H1 (cell line): ENCODE measurements around the gene PIGZ. TPM values are rescaled to one million over a fixed set of nuclear protein-coding genes. Genes with fewer than 3 reads are reported as not detected.

Experiments used
- CTCF ChIA-PET: fragments of 300-600 bp; sonication (Branson Sonifier 250); formaldehyde crosslinking; loops from one replicate; lab custom pipeline; 2021; ENCODE audit not compliant: partially characterized antibody; lab: Charles Lee
- POLR2A ChIA-PET: fragments of 300-600 bp; sonication (Branson Sonifier 250); formaldehyde crosslinking; loops from one replicate; lab custom pipeline; 2021; ENCODE audit warnings: inconsistent platforms; ENCODE audit not compliant: partially characterized antibody; lab: Charles Lee
- DNase-seq, 2 experiments: peaks; one replicate each; pipeline versions ENCODE4 v3.0.0 to v3.0.0-alpha.2; 2010 to 2022; ENCODE audit warnings: low spot score in 2 of 2, low read depth in 1 of 2, mixed read lengths in 1 of 2
- FAIRE-seq: peaks from 2 replicates; lab custom pipeline; 2011; peaks lifted over from hg19 to GRCh38; lab: Jason Lieb, UNC
- H2AFZ ChIP-seq: 2 replicates; pipeline ENCODE4 v1.8.1; 2012; ENCODE audit warnings: low read length, inconsistent platforms
- H2AK5ac ChIP-seq: 2 replicates; pipeline ENCODE4 v1.6.1; 2013; ENCODE audit warnings: low read depth, low read length
- H2BK120ac ChIP-seq: replicated peaks from 2 replicates; pipeline ENCODE3; 2013; ENCODE audit warnings: low read depth, low read length, inconsistent platforms
- H2BK12ac ChIP-seq: 2 replicates; pipeline ENCODE4 v1.6.1; 2013; ENCODE audit warnings: low read depth, low read length
- H2BK15ac ChIP-seq: 2 replicates; pipeline ENCODE4 v1.6.1; 2013; ENCODE audit warnings: low read length
- H2BK20ac ChIP-seq: 2 replicates; pipeline ENCODE4 v1.6.1; 2013; ENCODE audit warnings: low read length
- H2BK5ac ChIP-seq: 2 replicates; pipeline ENCODE4 v1.6.1; 2013; ENCODE audit warnings: low read depth, low read length
- H3K14ac ChIP-seq: 2 replicates; pipeline ENCODE4 v1.6.1; 2013; ENCODE audit warnings: inconsistent platforms; ENCODE audit not compliant: insufficient read length
- H3K18ac ChIP-seq: 2 replicates; pipeline ENCODE4 v1.6.1; 2013; ENCODE audit warnings: low read length; ENCODE audit errors: extremely low read depth
- H3K23ac ChIP-seq: 2 replicates; pipeline ENCODE4 v1.6.1; 2013; ENCODE audit warnings: inconsistent platforms; ENCODE audit not compliant: insufficient read length
- H3K23me2 ChIP-seq: 2 replicates; pipeline ENCODE4 v1.6.1; 2013; ENCODE audit warnings: low read depth, low read length
- H3K27ac ChIP-seq: 2 replicates; pipeline ENCODE4 v1.6.1; 2011; ENCODE audit warnings: low read depth, low read length, inconsistent platforms
- H3K27me3 ChIP-seq, 4 experiments: replicated peaks in 1 of 4; 1 replicate in 1 of 4; 2 replicates in 3 of 4; pipeline versions ENCODE4 v1.6.1 to v1.8.1; 2011 to 2013; ENCODE audit warnings: low read length in 3 of 4, mild to moderate bottlenecking in 3 of 4, inconsistent platforms in 2 of 4, mixed read lengths in 2 of 4, moderate library complexity in 1 of 4; ENCODE audit not compliant: control insufficient read depth in 3 of 4, insufficient read depth in 3 of 4; ENCODE audit errors: extremely low read depth in 1 of 4
- H3K36me3 ChIP-seq, 4 experiments: 2 replicates each; pipeline versions ENCODE4 v1.6.1 to v1.8.1; 2011 to 2013; ENCODE audit warnings: mild to moderate bottlenecking in 4 of 4, low read length in 3 of 4, moderate library complexity in 2 of 4, control low read depth in 1 of 4, inconsistent platforms in 1 of 4; ENCODE audit not compliant: insufficient read depth in 4 of 4, control insufficient read depth in 2 of 4
- H3K4ac ChIP-seq: replicated peaks from 2 replicates; pipeline ENCODE3; 2013; ENCODE audit warnings: low read length, low read depth, mixed read lengths, inconsistent platforms; ENCODE audit not compliant: insufficient read length
- H3K4me1 ChIP-seq, 4 experiments: replicated peaks in 1 of 4; 1 replicate in 1 of 4; 2 replicates in 3 of 4; pipeline versions ENCODE4 v1.6.1 to v1.8.1; 2011 to 2013; ENCODE audit warnings: low read length in 3 of 4, inconsistent platforms in 2 of 4, mixed read lengths in 1 of 4; ENCODE audit not compliant: insufficient read depth in 4 of 4, control insufficient read depth in 3 of 4
- H3K4me2 ChIP-seq, 2 experiments: 2 replicates each; pipeline versions ENCODE4 v1.6.1 to v1.8.1; 2011 to 2013; ENCODE audit warnings: low read depth in 2 of 2, low read length in 2 of 2, control low read depth in 1 of 2, inconsistent platforms in 1 of 2, mild to moderate bottlenecking in 1 of 2; ENCODE audit not compliant: insufficient read depth in 1 of 2
- H3K4me3 ChIP-seq, 4 experiments: fragments of 200-600, 300-600 bp in 1 of 4; sonication (generic), shearing (Covaris generic), sonication (Bioruptor Twin) in 1 of 4; 2 replicates each; pipeline versions ENCODE4 v1.5.1 to v1.8.1; 2011 to 2016; ENCODE audit warnings: low read length in 4 of 4, low read depth in 3 of 4, control low read depth in 2 of 4, inconsistent platforms in 2 of 4, mild to moderate bottlenecking in 2 of 4, mixed read lengths in 1 of 4, moderate library complexity in 1 of 4; ENCODE audit not compliant: insufficient read depth in 2 of 4; ENCODE audit errors: extremely low read depth in 1 of 4
- H3K56ac ChIP-seq: replicated peaks from 2 replicates; pipeline ENCODE3; 2013; ENCODE audit warnings: low read depth, mild to moderate bottlenecking, mixed read lengths, low read length, inconsistent platforms; ENCODE audit not compliant: insufficient read length
- H3K79me1 ChIP-seq: 2 replicates; pipeline ENCODE4 v1.6.1; 2013; ENCODE audit warnings: low read depth, low read length, control low read depth
- H3K79me2 ChIP-seq, 2 experiments: 2 replicates each; pipeline versions ENCODE4 v1.6.1 to v1.8.1; 2012 to 2013; ENCODE audit warnings: low read length in 2 of 2, mild to moderate bottlenecking in 2 of 2, inconsistent platforms in 1 of 2; ENCODE audit not compliant: insufficient read depth in 2 of 2, control insufficient read depth in 1 of 2
- H3K9ac ChIP-seq, 4 experiments: replicated peaks in 1 of 4; 1 replicate in 1 of 4; 2 replicates in 3 of 4; pipeline versions ENCODE4 v1.6.1 to v1.8.1; 2011 to 2013; ENCODE audit warnings: low read depth in 3 of 4, low read length in 3 of 4, control low read depth in 2 of 4, mild to moderate bottlenecking in 2 of 4, moderate library complexity in 2 of 4, inconsistent platforms in 1 of 4; ENCODE audit errors: extremely low read depth in 1 of 4
- H3K9me3 ChIP-seq, 2 experiments: 2 replicates each; pipeline versions ENCODE4 v1.6.1 to v1.8.1; 2012 to 2013; ENCODE audit warnings: mild to moderate bottlenecking in 2 of 2, moderate library complexity in 2 of 2, control low read depth in 1 of 2, inconsistent platforms in 1 of 2, low read depth in 1 of 2, low read length in 1 of 2, mixed read lengths in 1 of 2; ENCODE audit not compliant: insufficient read depth in 2 of 2
- H4K20me1 ChIP-seq, 2 experiments: replicated peaks in 1 of 2; 2 replicates each; pipeline versions ENCODE3 to v1.8.1; 2011 to 2013; ENCODE audit warnings: inconsistent platforms in 2 of 2, low read length in 2 of 2, mild to moderate bottlenecking in 1 of 2; ENCODE audit not compliant: insufficient read depth in 2 of 2, control insufficient read depth in 1 of 2
- H4K5ac ChIP-seq: 2 replicates; pipeline ENCODE4 v1.6.1; 2013; ENCODE audit warnings: low read length, low read depth, mixed read lengths, inconsistent platforms; ENCODE audit not compliant: insufficient read length
- H4K8ac ChIP-seq: 2 replicates; pipeline ENCODE4 v1.8.0; 2013; ENCODE audit warnings: mild to moderate bottlenecking, moderate library complexity, low read length, inconsistent platforms; ENCODE audit not compliant: insufficient read depth; ENCODE audit errors: extremely low read depth
- H4K91ac ChIP-seq: replicated peaks from 2 replicates; pipeline ENCODE3; 2013; ENCODE audit warnings: low read length, mixed read lengths, inconsistent platforms; ENCODE audit not compliant: insufficient read length
- ASH2L ChIP-seq: fragments of 200-600, 300-600 bp; sonication (generic); IDR thresholded peaks from one replicate; pipeline ENCODE4 v1.7.1; 2017; ENCODE audit warnings: low read length
- CREB1 ChIP-seq: IDR thresholded peaks from 2 replicates; pipeline ENCODE4 v1.6.1; 2012; ENCODE audit warnings: inconsistent platforms
- HDAC6 ChIP-seq: IDR thresholded peaks from one replicate; pipeline ENCODE4 v1.7.1; 2012; ENCODE audit warnings: low read depth, mild to moderate bottlenecking, inconsistent platforms, low read length, moderate library complexity
- POLR2A ChIP-seq, 2 experiments: IDR thresholded peaks; 1 replicate in 1 of 2; 2 replicates in 1 of 2; pipeline ENCODE4 v1.6.1; 2011; ENCODE audit warnings: low read depth in 2 of 2, low read length in 2 of 2, mild to moderate bottlenecking in 2 of 2; ENCODE audit errors: control extremely low read depth in 1 of 2
- SP2 ChIP-seq: IDR thresholded peaks from 2 replicates; pipeline ENCODE4 v1.6.1; 2012; ENCODE audit warnings: mild to moderate bottlenecking, low read length, inconsistent platforms
- SRF ChIP-seq: IDR thresholded peaks from 2 replicates; pipeline ENCODE4 v1.6.1; 2011; ENCODE audit warnings: mild to moderate bottlenecking, low read depth, low read length, moderate library complexity
- SUZ12 ChIP-seq: fragments of 200-600 bp; sonication (generic); IDR thresholded peaks from 2 replicates; pipeline ENCODE4 v1.6.1; 2012; ENCODE audit warnings: mild to moderate bottlenecking, inconsistent platforms, low read length, moderate library complexity, mixed read lengths
- WGBS, 2 experiments: shearing (Covaris generic) in 1 of 2; methylation state at CpG; one replicate each; pipeline versions ENCODE4 v1.1.6 to v1.1.7; 2013 to 2015; ENCODE audit warnings: low lambda C conversion rate in 2 of 2, mixed read lengths in 2 of 2, inconsistent platforms in 1 of 2, low coverage in 1 of 2, missing lambda C conversion rate in 1 of 2; ENCODE audit not compliant: insufficient replicate concordance in 2 of 2, insufficient coverage in 1 of 2, insufficient read length in 1 of 2; ENCODE audit errors: extremely low coverage in 1 of 2, missing lambda C conversion rate in 1 of 2; 5-methylcytosine and 5-hydroxymethylcytosine counted together
- polyA plus RNA-seq, 7 experiments: library from polyadenylated mRNA; depleted of rRNA in 3 of 7; stranded (reverse) in 5 of 7; unstranded in 2 of 7; fragments of >200 nt in 5 of 7; fragments of 200-250 nt in 2 of 7; gene quantifications; 1 replicate in 5 of 7; 2 replicates in 1 of 7; 4 replicates in 1 of 7; pipeline versions ENCODE4 v1.2.1 to v1.2.3, GENCODE V29; 2011 to 2013; ENCODE audit warnings: missing spikeins in 2 of 7, mixed read lengths in 2 of 7
- total RNA-seq: library from RNA; stranded (reverse); fragmentation: NEBNext Ultra II Directional; extraction: Animal tissue kit (Norgen Biotek cat#: 25700); gene quantifications from 2 replicates; pipeline ENCODE4 v1.2.1, GENCODE V29; 2021
- TF ChIP-seq, protein P1 (sequence below): IDR thresholded peaks from 2 replicates; pipeline ENCODE4 v1.6.1; 2012; ENCODE audit warnings: inconsistent platforms

The PIGZ gene
- total and polyA plus RNA-seq, 2 of the 8 experiments (the other 6 are each of a cell fraction or from before 2014, with no cell fraction given), result 0.32 TPM; not detected in 1

DNA sequence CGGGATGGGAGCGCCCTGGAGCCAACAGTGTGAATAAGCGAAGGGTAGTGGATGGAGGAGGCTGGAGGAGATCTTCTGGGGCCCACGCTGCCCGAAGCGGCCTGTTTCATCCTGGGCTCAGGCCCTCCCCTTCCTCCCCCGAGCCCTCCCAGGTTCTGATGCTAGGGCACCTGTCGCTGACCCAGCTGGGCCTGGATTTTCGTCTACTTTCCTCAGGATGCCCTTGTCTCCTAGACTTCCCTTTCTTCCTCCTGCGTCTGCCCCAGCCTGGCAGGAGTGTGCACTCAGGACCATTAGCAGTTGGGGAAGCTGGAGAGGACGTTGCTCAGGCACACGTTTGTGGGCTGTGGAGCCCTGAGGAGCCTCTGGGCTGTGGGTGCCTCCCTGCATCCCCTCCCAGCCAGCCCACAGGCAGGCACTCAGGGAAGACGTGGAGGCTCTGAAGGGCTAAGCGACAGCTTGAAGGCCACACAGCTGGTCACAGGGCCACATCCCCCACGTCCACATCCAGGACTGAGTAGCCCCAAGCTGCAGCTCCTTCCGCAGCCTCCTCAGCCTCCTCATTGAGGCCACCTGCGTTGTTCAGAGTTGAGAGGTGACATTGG is 23.9 kb upstream of the PIGZ start:
- H3K27me3 ChIP-seq, result no peaks in the 10 kb centered on the region
- no peak overlapping the region for H4K91ac ChIP-seq
- no peak overlapping the region for H3K9ac ChIP-seq
- no peaks in the 10 kb centered on the region for H3K36me3 ChIP-seq
- H2BK15ac ChIP-seq, result no peak overlapping the region
- TF ChIP-seq SP2 (no peak), CREB1 (no peak), POLR2A (IDR thresholded peaks at IDR 0.05; ENCODE audit: control extremely low read depth in 1 of 2, low read depth in 2 of 2, low read length in 2 of 2) (no peak), ASH2L (no peak), HDAC6 (no peak), SUZ12 (no peak), SRF (no peak)
- TF ChIP-seq, protein P1, sequence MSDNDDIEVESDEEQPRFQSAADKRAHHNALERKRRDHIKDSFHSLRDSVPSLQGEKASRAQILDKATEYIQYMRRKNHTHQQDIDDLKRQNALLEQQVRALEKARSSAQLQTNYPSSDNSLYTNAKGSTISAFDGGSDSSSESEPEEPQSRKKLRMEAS, result no peak
- no peak overlapping the region for H2BK5ac ChIP-seq
- FAIRE-seq (no peak), DNase-seq (no peak)
- H3K4ac ChIP-seq, result no peak overlapping the region
- no peak overlapping the region for H3K4me2 ChIP-seq
- H3K56ac ChIP-seq, result no peak overlapping the region
- H2AFZ ChIP-seq, result no peak overlapping the region
- no peak overlapping the region for H3K27ac ChIP-seq
- peaks cover 0 to 6% (median 2%) of the 10 kb centered on the region in 4 experiments; a peak in 3 of 7 replicates for H3K4me1 ChIP-seq
- no peak overlapping the region for H3K4me3 ChIP-seq
- H3K23me2 ChIP-seq, result peaks cover 5% of the 10 kb centered on the region; the same call in 1 of the 2 replicates
- H4K8ac ChIP-seq, result no peak overlapping the region
- H4K20me1 ChIP-seq, result peaks cover 0 to 5% of the 10 kb centered on the region in 2 experiments
- no peaks in the 10 kb centered on the region for H3K79me2 ChIP-seq
- H2BK120ac ChIP-seq, result no peak overlapping the region
- 96% methylated on average over 17 of the region's 17 CpGs; no CpG with 5 or more reads in 1 of the 2 experiments for WGBS, 2 experiments
- H3K14ac ChIP-seq, result no peak overlapping the region
- no peak overlapping the region for H2BK20ac ChIP-seq
- H3K79me1 ChIP-seq, result no peaks in the 10 kb centered on the region
- H4K5ac ChIP-seq, result no peak overlapping the region
- POLR2A ChIA-PET, result interaction anchor here (1.3 kb wide), 1 partner anchor 15 kb away, joined by 3 read pairs; no protein-coding TSS in a partner anchor
- H2AK5ac ChIP-seq, result no peak overlapping the region
- H3K23ac ChIP-seq, result no peak overlapping the region
- CTCF ChIA-PET, result interaction anchor here (0.6 to 2.2 kb wide), 6 partner anchors 9 to 196 kb away, joined by 3 to 9 read pairs (median 4); partner anchors contain the start of gene MELTF
- H2BK12ac ChIP-seq, result no peak overlapping the region
- H3K9me3 ChIP-seq, result no peaks in the 10 kb centered on the region
- H3K18ac ChIP-seq, result no peak overlapping the region
